CD4-positive, alpha-beta T cell treated with Interleukin-2 at 100 ng/mL for 4 hours (primary cell): ENCODE data around the gene TMEM30A.

Experiments
- DNase-seq: peaks from one replicate; pipeline ENCODE4 v3.0.0-alpha.2; 2020; ENCODE audit warnings: low spot score

TMEM30A gene

DNA sequence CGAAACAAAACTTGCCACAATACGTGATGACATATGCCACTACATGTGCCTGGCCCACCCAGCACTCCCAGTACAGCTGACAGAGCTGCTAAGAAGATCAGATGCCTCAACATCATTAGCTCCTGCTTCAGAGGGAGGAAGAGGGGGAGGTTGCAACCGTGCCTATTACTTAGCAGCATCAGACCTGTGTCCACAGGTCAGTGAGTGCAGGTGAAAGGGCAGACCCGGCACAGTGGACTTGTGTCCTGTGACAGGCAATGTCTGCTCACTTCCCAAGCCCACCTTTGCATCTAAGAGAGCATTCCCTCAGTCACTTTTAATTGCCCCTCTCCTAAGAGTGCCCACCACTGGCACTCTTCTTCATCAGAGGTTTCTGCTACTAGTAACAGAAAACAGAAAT, 69.3 kb downstream of the TMEM30A start:
- DNase-seq = no peak

DNA sequence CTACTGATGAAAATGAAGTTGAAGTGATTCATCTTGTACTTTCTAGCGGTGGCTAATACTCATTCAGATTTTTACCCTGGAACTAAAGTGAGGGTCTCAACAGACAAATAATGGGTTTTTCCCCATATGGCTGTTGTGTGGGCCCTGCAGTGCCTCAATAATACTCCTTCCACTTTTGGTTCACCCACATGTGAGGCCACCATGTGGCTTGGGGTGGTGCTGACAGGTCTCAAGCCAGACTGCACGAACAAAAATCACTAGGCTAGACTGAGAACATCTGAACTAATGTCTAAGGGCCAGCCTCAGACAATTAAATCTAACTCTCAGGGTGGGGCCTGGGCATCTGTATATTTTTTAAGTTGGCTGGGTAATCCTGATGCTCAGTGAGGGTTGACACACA, 70.9 kb downstream of the TMEM30A start:
- no peak for DNase-seq

DNA sequence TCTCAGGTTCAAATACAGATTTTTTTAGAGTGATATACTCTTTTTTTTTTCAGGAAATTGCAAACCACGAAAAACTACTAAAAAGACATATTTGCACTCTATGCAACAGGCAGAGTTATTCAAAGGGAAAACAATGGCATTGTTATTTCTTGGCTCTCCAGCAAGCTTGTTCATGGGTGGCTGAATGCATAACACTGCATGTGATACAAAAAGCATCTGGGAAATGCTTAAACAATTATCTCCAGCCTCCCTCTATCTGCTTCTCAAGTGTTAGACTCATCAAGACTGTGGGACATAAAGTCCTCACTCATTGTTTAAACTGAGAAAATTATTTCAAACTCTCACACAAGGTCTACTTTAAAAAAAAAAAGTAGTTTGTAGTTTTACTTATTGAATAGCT, 71.5 kb downstream of the TMEM30A start:
- DNase-seq = no peak

DNA sequence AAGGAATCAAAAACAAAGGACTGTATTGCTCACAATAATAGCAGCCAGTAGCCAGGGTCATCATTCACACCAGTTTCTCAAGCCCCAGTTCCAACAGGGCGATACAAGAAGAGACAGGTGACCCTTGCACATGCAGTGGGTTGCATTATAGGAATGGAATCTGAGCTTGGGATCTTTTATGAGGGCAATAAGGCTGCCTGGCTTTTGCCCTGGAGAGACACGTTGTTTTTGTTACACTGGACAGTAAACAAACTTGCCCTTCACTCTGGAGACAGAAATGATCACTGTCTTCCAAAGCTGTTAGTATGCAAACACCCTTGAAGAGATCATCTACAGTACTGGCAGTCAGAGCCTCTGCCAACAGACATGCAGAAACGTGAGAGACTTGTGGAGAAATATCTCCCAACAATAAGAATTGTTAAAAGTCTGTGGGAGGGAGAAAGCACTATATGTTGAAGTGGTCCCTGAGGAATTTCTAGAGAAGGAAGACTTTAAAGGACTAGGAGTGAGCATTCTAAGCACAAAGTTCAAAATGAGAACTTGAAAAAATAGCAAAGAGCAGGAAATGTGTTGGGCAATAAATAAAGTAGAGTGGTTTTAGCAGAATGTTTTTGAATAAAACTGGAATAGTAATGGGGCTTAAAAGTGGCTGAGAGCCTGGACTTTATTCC, 72.5 kb downstream of the TMEM30A start:
- DNase-seq = no peak

DNA sequence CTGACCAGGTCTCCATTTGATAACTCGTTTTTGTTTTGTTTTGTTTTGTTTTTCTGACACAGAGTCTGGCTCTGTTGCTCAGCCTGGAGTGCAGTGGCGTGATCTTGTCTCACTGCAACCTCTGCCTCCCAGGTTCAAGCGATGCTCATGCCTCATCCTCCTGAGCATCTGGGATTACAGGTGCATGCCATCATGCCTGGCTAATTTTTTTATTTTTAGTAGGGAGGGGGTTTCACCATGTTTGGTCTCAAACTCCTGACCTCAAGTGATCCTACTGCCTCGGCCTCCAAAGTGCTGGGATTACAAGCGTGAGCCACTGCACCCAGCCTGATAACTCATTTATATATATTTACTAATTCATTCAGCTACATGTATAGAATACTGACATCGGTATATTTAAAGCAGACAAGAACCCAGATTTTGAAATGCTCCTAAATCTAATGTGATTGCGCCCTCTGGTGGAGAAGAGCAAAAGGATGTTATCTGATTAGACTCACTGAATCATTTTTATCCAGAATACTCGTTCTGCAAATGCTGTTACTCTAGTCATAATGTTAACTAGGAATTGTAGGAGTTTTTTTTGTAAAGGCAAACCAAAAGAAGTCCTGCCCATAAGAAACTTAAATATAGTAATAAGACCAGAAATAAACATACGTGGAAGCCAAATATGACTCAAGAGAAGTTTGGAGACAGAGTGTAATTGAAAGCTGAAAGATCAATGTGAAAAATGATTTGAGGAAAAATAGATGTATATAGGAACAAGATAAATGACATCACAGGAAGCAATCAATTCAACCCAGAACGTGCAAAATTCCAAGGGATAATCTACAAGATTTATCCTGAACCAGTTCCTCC, 73.5 kb downstream of the TMEM30A start:
- DNase-seq = peak; percentile 73

DNA sequence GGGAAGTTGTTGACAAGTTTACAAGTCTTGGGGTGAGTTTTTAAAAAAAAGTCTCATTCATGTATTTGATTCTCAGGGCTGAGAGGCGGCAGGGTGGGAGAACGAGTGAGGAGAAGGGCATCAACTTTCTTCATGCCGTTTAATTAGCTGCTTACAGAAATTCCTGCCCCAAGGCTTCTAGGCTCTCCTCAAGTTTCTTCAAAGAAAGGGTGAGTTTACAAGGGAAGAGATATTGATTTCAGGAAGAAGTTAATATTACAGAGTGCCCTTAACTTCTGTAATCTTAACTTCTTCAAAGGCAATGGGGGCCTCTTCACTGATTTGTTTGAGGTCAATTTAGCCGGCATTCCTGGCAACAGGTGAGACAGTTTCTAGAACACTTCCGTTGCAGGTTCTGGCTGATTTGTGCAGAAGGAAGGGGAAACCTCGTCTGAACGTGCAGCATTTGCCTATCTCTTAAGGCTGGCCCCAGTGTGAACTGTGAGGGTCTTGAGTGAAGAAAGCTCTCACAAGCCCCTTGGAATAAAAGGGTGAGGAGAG, 75.3 kb downstream of the TMEM30A start:
- DNase-seq = no peak

DNA sequence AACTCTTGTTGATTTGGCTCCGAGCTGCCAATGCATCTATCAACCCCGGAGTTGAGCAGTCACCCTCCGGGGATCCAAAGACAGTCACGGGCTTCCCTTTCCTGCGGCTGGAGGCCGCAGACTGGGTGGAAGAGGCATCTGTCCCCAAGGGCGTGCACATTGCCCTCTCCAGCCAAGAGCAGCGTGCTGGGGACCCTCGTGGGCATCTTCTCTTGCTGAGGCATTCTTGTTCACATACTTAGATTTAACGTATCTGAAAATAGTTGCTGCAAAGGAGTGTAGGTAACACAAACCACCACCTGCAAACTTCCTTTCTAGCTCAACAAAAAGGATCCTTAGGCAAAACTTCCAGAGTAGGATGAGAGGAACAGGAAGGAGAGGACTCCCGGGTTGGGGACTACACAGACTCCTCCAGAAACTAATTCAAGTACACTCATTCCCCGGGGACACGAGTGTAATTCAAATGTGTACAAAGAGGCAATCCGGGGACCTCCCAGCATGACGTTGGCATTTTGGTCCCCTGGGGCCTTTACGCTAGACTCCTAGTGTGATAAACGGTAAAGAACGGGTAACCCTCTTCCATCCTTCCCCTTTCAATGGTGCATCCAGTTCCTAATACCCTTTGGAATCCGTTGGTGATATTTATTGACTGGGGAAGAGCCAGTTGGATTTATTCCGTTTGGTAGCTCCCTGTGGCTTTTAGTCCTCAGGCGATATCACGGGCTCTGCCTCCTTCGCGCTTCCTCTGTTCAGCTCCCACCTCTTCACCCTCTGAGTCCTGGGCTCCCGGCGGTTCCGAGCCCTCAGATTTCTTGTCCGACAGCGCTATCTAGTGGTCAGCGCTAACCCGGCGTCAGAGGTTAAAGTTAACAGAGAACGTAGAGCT, 76.1 kb downstream of the TMEM30A start:
- DNase-seq = peak; percentile 83

DNA sequence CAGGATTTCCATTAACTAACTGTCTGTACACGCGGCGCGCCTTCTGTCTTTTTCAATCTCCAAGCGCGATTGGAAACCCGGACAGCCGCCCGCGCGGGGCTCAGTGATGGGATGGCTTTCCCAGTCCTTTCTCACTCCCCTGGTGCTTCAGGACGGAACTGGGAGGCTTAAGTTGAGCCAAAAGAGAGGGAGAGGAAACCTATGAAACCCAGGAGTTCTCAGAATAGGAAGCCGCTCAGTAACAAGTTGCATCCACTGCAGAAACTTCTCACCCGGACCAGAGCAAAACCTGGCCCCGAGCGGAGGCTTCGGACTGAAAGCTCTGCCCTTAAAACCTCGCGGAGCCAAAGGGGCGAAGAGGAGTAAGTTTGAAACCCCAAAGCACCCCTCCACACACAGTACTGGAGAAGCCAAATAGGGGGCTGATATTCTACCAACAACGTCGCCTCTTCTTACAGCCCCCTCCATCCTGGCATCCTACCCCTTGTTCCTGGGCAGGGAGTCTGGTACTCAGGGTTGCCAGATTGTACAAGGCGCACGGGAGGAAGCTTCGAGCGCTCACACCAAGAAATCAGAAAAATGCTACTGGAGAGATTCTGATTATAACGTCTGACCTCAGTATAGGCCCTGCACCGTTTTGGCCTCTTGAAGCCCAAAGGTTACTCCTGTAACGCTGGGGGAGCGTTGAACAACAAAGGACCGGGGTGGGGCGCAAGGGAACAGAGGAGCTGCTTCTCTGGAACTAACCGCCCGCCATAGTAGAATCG, 77.8 kb downstream of the TMEM30A start:
- no peak for DNase-seq

DNA sequence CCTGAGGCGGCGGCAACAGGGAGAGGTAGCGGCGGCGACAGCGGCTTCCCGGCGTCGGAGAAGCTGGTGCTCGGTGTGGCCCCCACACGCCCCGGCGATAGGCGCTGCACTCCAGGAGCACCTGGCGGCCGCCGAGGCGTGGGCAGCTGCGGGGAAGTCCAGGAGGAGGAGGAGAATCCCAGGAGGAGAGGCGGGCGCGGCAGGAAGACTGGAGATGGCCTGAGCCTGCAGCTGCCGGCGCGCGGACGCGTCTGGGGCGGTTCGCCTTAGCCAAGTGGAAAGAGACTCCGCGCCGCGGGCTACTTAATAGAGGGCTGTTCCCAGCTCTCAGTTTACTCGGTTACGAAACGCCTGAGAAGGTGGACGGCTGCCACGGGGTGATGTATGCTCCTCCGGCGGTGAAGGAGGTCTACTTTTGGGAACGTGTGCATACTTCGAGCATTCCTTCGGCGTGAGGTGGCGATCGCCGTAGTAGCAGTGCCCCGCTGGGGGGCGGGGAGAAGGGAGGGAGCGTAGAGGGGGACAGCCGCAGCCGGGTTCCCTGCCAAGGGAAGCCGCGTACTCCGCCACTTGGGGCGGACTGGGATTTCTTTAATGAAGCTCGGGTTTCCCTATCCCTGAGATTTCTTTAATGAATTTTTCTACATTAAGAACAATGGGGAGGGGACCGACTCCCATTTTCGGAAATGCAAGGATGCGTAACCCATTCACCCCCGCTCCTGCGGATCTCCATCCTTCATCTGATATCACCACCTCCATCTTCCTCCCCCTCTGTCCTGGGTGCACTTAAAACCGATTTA, 78.6 kb downstream of the TMEM30A start, which contains the start of gene COL12A1:
COL12A1 (minus strand) TSS at position 278 of the 800 bp plus-strand sequence. CDS start 3,261 bp downstream, outside the sequence.
- DNase-seq = no peak

DNA sequence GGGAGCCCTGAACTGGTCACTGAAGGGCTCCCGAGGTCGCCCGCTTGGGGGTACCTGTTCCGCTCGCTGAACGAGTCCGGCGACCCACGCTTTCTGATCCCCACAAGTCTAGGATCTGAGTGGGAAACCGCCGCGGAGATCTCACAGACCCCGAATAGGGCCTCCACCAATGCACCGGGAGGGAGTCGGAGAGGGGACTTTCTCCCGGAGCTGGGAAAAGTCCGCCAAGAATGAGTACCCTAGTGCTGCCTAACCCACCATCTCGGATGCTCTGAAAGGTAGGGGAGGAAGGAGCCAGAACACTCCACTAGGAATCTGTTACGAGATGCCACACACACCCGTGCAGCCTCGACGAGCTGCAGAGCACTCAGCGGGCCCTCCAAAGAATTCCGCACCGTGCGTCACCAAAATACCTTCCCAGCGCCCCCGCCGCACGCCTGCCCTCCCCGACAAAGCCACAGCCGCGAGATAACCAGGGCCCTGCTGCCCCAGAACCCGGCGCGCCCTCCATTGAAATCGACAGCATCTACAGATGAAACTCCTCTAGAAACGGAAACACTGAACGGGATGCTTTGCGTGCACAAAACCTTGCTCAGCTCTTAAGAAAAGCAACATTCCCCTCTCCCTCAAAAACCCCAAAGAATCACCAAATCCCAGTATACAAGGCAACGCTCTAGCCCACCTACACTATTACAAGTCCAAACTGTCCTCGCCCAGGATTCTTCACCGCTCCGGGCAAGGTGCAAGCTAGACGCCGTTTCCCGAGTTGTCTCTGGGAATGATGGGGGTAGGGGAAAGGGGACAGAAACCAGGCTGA, 79.4 kb downstream of the TMEM30A start:
- DNase-seq = no peak

DNA sequence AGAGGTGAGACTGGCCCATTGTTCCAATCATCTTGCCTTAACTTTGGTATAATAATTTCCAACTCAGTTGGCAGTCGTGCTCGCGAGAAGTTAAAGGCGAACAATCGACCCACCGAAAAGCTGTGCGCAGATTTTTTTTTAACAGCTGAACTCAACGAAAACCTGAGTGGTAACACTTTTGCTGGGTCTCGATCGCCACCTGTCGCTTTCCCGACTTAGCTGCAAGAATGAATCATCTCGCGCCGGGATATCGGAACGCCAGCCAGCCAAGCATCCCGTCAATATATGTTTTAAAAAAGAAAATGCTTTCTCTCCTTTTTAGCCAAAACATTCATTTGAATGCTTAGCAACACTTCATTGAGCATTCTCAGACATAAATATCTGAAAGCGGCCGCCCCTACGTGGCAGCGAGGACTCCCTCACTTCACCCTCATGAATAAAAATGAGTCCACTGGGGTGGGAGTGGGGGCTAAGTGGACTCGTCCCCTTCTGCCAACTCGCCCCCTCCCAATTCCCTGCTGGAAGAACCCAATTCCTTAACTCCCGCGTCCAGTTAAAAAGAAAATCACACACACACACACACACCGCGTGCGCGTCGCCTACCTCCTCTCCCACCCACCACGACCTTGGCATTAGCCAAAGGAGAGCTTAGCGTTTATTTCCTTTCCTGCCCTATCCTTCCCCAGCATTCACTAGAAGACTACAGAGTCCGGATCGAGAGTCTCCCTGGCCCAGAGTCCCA, 80.2 kb downstream of the TMEM30A start:
- peak; percentile 7 for DNase-seq

DNA sequence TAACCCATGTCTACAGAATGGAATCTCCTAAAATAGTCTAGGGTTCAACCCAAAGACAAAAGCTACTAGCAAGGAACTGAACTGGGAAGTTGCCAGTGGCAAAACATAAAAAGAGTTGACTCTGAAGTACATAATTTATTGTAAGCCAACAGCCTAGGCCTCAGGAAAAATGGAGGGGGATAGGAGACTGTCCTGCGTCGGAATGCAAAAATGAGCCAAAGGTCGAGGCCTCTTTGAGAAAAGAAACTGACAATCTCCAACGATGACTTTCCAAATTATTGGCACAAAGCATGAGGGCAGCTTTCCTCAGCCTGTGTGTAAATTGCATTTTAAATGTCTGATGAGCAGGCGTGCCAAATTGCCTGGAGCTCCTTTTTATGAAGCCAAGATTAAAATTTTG, 80.9 kb downstream of the TMEM30A start:
- DNase-seq = no peak
